HepG2 (cell line): ENCODE data around the gene PLXDC2. TPM values are rescaled to one million over a fixed set of nuclear protein-coding genes. Genes with fewer than 3 reads are reported as not detected.

Experiments used
- ATAC-seq: fragments of 200-7000 bp; cut with Tn5 transposase; 3 replicates; pipeline ENCODE4 v1.9.1; 2020; ENCODE audit warnings: mild to moderate bottlenecking, moderate library complexity
- BruUV-seq: library from RNA; stranded (reverse); fragments of 400-500 nt; replicated peaks from 2 replicates; lab custom pipeline; 2021; lab: Mats Ljungman, UMichigan
- CTCF ChIA-PET: fragments of 300-600 bp; formaldehyde crosslinking; extraction: SDS; loops from one replicate; lab custom pipeline; 2021; ENCODE audit warnings: low total read pairs, inconsistent platforms, low intra/inter-chr PET ratio; lab: Yijun Ruan, JAX
- POLR2A ChIA-PET: fragments of 350-600 bp; sonication (Branson Sonifier 250); formaldehyde crosslinking; loops from one replicate; lab custom pipeline; 2020; ENCODE audit warnings: antibody characterized with exemption, inconsistent platforms; lab: Yijun Ruan, JAX
- DNase-seq: peaks from one replicate; pipeline ENCODE4 v3.0.0-alpha.2; 2015; ENCODE audit warnings: low spot score
- FAIRE-seq: peaks from 3 replicates; lab custom pipeline; 2011; peaks lifted over from hg19 to GRCh38; lab: Jason Lieb, UNC
- H2AFZ ChIP-seq: one replicate; pipeline ENCODE4 v1.6.1; 2011; ENCODE audit warnings: low read length, inconsistent platforms
- H3K27ac ChIP-seq: fragments of 300-600 bp; 3 replicates; pipeline ENCODE4 v1.8.0; 2011; ENCODE audit warnings: mixed run types, mild to moderate bottlenecking, mixed read lengths, low read length, inconsistent platforms; ENCODE audit not compliant: insufficient read depth; ENCODE audit errors: extremely low read length
- H3K27me3 ChIP-seq, 2 experiments: fragments of 200-600 bp in 1 of 2; 2 replicates in 1 of 2; 3 replicates in 1 of 2; pipeline versions ENCODE4 v1.6.0 to v1.8.0; 2011; ENCODE audit warnings: low read length in 2 of 2, mild to moderate bottlenecking in 2 of 2, moderate library complexity in 2 of 2, inconsistent platforms in 1 of 2; ENCODE audit not compliant: insufficient read depth in 2 of 2, control insufficient read depth in 1 of 2
- H3K36me3 ChIP-seq, 2 experiments: fragments of 200-600 bp in 1 of 2; replicated peaks in 1 of 2; 2 replicates in 1 of 2; 3 replicates in 1 of 2; pipeline versions ENCODE4 v1.5.1 to v1.8.0; 2011; ENCODE audit warnings: low read length in 2 of 2, inconsistent platforms in 1 of 2; ENCODE audit not compliant: insufficient read depth in 2 of 2, control insufficient read depth in 1 of 2
- H3K4me1 ChIP-seq: 2 replicates; pipeline ENCODE4 v1.5.1; 2012; ENCODE audit warnings: low read length, inconsistent platforms; ENCODE audit not compliant: insufficient read depth
- H3K4me2 ChIP-seq: 2 replicates; pipeline ENCODE4 v1.6.0; 2011; ENCODE audit warnings: low read depth, low read length, inconsistent platforms
- H3K4me3 ChIP-seq, 3 experiments: fragments of 200-600 bp in 1 of 3; sonication (generic), shearing (Covaris generic) in 1 of 3; replicated peaks in 1 of 3; 2 replicates each; pipeline ENCODE4 v1.5.1; 2011 to 2016; ENCODE audit warnings: low read length in 3 of 3, inconsistent platforms in 2 of 3, low read depth in 2 of 3, mild to moderate bottlenecking in 2 of 3, control low read depth in 1 of 3, mixed read lengths in 1 of 3; ENCODE audit not compliant: insufficient read depth in 1 of 3
- H3K79me2 ChIP-seq: one replicate; pipeline ENCODE4 v1.6.1; 2011; ENCODE audit warnings: low read length, inconsistent platforms; ENCODE audit not compliant: insufficient read depth
- H3K9ac ChIP-seq: 2 replicates; pipeline ENCODE4 v1.6.0; 2011; ENCODE audit warnings: mild to moderate bottlenecking, low read depth, low read length, inconsistent platforms; ENCODE audit not compliant: insufficient read depth
- H3K9me3 ChIP-seq: 2 replicates; pipeline ENCODE4 v1.5.1; 2012; ENCODE audit warnings: mild to moderate bottlenecking, low read length
- H4K20me1 ChIP-seq: 2 replicates; pipeline ENCODE4 v1.6.0; 2011; ENCODE audit warnings: inconsistent platforms, mild to moderate bottlenecking, low read length, moderate library complexity; ENCODE audit not compliant: insufficient read depth
- HES4 ChIP-seq: sonication (generic); formaldehyde crosslinking; IDR thresholded peaks from 2 replicates; pipeline ENCODE4 v1.9.0; 2021; ENCODE audit warnings: mild to moderate bottlenecking, missing genetic modification reagents, borderline replicate concordance
- IRX3 ChIP-seq: sonication (generic); formaldehyde crosslinking; IDR thresholded peaks from 2 replicates; pipeline ENCODE4 v1.8.1; 2023; ENCODE audit warnings: mild to moderate bottlenecking, low read depth, missing genetic modification reagents, borderline replicate concordance
- MAZ ChIP-seq, 2 experiments: sonication (generic) in 1 of 2; formaldehyde crosslinking in 1 of 2; IDR thresholded peaks; 2 replicates each; pipeline versions ENCODE4 v1.5.0 to v1.6.1; 2012 to 2020; ENCODE audit warnings: low read depth in 2 of 2, mild to moderate bottlenecking in 2 of 2, borderline replicate concordance in 1 of 2, improper control_type of control experiment in 1 of 2, low read length in 1 of 2, missing genetic modification reagents in 1 of 2, moderate library complexity in 1 of 2
- RARA ChIP-seq: IDR thresholded peaks from 2 replicates; pipeline ENCODE4 v1.6.1; 2016; ENCODE audit warnings: missing genetic modification reagents, missing compliant biosample characterization
- ZBTB42 ChIP-seq: sonication (generic); formaldehyde crosslinking; IDR thresholded peaks from 2 replicates; pipeline ENCODE4 v1.5.0; 2020; ENCODE audit warnings: mild to moderate bottlenecking, missing genetic modification reagents
- ZNF430 ChIP-seq: sonication (generic); formaldehyde crosslinking; IDR thresholded peaks from 2 replicates; pipeline ENCODE4 v1.9.0; 2021; ENCODE audit warnings: mild to moderate bottlenecking, missing genetic modification reagents
- WGBS: methylation state at CpG from one replicate; pipeline ENCODE4 v1.1.6; 2017; ENCODE audit warnings: low lambda C conversion rate; 5-methylcytosine and 5-hydroxymethylcytosine counted together
- in situ Hi-C: cut with HindIII; loops from 2 replicates; pipeline ENCODE4 v1.10.0; 2017; ENCODE audit warnings: low pct_unique_long_range_greater_than_20kb; ENCODE audit not compliant: extremely low pct_ligation_motif_present
- intact Hi-C: fragments of 100-400 bp; cut with micrococcal nuclease; formaldehyde crosslinking; loops from one replicate; pipeline ENCODE4 v1.10.0; 2022; ENCODE audit not compliant: unreplicated experiment
- polyA plus RNA-seq, 8 experiments: library from polyadenylated mRNA; depleted of rRNA in 3 of 8; stranded (reverse) in 7 of 8; unstranded in 1 of 8; fragments of >200 nt; fragmentation: Illumina TruSeq in 4 of 8; extraction: Trizol in 4 of 8; gene quantifications; 2 replicates each; pipeline versions ENCODE4 v1.2.1 to v1.2.3, GENCODE V29; 2011 to 2016; ENCODE audit warnings: low read depth in 4 of 8, missing spikeins in 1 of 8, mixed read lengths in 1 of 8; ENCODE audit not compliant: insufficient read depth in 1 of 8
- total RNA-seq, 5 experiments: library from RNA; depleted of rRNA; stranded (reverse); fragments of >200 nt; fragmentation: Illumina TruSeq; extraction: Trizol; gene quantifications; 2 replicates each; pipeline ENCODE4 v1.2.3, GENCODE V29; 2016; ENCODE audit warnings: low read depth in 1 of 5
- TF ChIP-seq, protein P1 (sequence below): IDR thresholded peaks from 2 replicates; pipeline ENCODE4 v1.6.1; 2012; ENCODE audit warnings: low read length, improper control_type of control experiment
- TF ChIP-seq, protein P2 (sequence below): sonication (generic); formaldehyde crosslinking; IDR thresholded peaks from 2 replicates; pipeline ENCODE4 v1.4.0; 2020; ENCODE audit warnings: missing genetic modification reagents
- TF ChIP-seq, protein P3 (sequence below), 2 experiments: sonication (generic) in 1 of 2; formaldehyde crosslinking in 1 of 2; IDR thresholded peaks; 2 replicates each; pipeline versions ENCODE4 v1.6.1 to v1.9.0; 2014 to 2022; ENCODE audit warnings: antibody characterized with exemption in 1 of 2, borderline replicate concordance in 1 of 2, inconsistent platforms in 1 of 2, low read depth in 1 of 2, missing genetic modification reagents in 1 of 2

Gene PLXDC2
- total and polyA plus RNA-seq, 2 of the 13 experiments (the other 11 are each of a cell fraction or from before 2014, with no cell fraction given) = 2.1 to 2.4 TPM

DNA sequence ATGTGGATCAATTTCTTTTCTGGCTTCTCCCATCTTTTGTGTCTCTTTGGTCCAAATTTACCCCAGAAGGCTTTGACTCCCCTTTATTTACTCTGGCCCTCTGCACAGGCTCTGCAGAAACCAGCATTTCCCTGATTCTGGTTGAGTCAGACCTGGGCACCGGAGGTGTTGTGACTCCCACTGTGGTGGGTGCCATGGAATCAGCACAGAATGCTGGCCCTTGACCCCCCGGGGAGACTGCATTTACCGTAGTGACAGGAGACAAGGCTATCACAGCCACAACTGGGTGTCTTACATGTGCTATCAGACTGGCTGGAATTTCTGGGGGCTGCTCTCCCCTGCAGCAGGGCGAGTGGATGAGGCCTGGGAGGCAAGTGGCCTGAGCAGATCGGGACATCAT, 37.6 kb downstream of the PLXDC2 start:
- H3K27me3 ChIP-seq = no peaks in the 10 kb centered on the region
- BruUV-seq = no TSS peak
- 35% methylated on average over 5 of the region's 5 CpGs for WGBS
- TF ChIP-seq MAZ (IDR thresholded peaks at IDR 0.05; ENCODE audit: borderline replicate concordance, low read depth, low read length) = no peak
- TF ChIP-seq MAZ (CRISPR knock-in tag; IDR thresholded peaks at IDR 0.05; ENCODE audit: low read depth) = no peak
- no peak for TF ChIP-seq ZBTB42 (CRISPR knock-in tag)
- TF ChIP-seq ZNF430 (CRISPR knock-in tag) = no peak
- TF ChIP-seq, protein P1, sequence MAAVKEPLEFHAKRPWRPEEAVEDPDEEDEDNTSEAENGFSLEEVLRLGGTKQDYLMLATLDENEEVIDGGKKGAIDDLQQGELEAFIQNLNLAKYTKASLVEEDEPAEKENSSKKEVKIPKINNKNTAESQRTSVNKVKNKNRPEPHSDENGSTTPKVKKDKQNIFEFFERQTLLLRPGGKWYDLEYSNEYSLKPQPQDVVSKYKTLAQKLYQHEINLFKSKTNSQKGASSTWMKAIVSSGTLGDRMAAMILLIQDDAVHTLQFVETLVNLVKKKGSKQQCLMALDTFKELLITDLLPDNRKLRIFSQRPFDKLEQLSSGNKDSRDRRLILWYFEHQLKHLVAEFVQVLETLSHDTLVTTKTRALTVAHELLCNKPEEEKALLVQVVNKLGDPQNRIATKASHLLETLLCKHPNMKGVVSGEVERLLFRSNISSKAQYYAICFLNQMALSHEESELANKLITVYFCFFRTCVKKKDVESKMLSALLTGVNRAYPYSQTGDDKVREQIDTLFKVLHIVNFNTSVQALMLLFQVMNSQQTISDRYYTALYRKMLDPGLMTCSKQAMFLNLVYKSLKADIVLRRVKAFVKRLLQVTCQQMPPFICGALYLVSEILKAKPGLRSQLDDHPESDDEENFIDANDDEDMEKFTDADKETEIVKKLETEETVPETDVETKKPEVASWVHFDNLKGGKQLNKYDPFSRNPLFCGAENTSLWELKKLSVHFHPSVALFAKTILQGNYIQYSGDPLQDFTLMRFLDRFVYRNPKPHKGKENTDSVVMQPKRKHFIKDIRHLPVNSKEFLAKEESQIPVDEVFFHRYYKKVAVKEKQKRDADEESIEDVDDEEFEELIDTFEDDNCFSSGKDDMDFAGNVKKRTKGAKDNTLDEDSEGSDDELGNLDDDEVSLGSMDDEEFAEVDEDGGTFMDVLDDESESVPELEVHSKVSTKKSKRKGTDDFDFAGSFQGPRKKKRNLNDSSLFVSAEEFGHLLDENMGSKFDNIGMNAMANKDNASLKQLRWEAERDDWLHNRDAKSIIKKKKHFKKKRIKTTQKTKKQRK = no peak
- no peak for TF ChIP-seq RARA (CRISPR knock-in tag)
- TF ChIP-seq, protein P2, sequence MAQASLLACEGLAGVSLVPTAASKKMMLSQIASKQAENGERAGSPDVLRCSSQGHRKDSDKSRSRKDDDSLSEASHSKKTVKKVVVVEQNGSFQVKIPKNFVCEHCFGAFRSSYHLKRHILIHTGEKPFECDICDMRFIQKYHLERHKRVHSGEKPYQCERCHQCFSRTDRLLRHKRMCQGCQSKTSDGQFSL = no peak
- TF ChIP-seq, protein P3, sequence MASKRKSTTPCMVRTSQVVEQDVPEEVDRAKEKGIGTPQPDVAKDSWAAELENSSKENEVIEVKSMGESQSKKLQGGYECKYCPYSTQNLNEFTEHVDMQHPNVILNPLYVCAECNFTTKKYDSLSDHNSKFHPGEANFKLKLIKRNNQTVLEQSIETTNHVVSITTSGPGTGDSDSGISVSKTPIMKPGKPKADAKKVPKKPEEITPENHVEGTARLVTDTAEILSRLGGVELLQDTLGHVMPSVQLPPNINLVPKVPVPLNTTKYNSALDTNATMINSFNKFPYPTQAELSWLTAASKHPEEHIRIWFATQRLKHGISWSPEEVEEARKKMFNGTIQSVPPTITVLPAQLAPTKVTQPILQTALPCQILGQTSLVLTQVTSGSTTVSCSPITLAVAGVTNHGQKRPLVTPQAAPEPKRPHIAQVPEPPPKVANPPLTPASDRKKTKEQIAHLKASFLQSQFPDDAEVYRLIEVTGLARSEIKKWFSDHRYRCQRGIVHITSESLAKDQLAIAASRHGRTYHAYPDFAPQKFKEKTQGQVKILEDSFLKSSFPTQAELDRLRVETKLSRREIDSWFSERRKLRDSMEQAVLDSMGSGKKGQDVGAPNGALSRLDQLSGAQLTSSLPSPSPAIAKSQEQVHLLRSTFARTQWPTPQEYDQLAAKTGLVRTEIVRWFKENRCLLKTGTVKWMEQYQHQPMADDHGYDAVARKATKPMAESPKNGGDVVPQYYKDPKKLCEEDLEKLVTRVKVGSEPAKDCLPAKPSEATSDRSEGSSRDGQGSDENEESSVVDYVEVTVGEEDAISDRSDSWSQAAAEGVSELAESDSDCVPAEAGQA (IDR thresholded peaks at IDR 0.05; ENCODE audit: low read depth) = no peak
- TF ChIP-seq, protein P3 (CRISPR knock-in tag; IDR thresholded peaks at IDR 0.05; ENCODE audit: borderline replicate concordance) = no peak
- TF ChIP-seq HES4 (CRISPR knock-in tag) = no peak
- TF ChIP-seq IRX3 (CRISPR knock-in tag) = no peak
- TF ChIP-seq, all 625 proteins: peak for 0
- H3K9me3 ChIP-seq = no peaks in the 10 kb centered on the region
- ATAC-seq = no peak
- no peak overlapping the region for H3K27ac ChIP-seq
- no peak overlapping the region for H3K4me3 ChIP-seq
- no peaks in the 10 kb centered on the region for H3K4me1 ChIP-seq
- no peaks in the 10 kb centered on the region for H4K20me1 ChIP-seq
- in situ Hi-C loops = no loop called here
- H3K4me2 ChIP-seq = no peak overlapping the region
- ChIA-PET CTCF (no interaction called here), POLR2A (no interaction called here)
- no peaks in the 10 kb centered on the region for H3K79me2 ChIP-seq
- no peak for FAIRE-seq
- no peak for DNase-seq
- intact Hi-C loops = no loop called here
- H3K9ac ChIP-seq = no peak overlapping the region
- no peak overlapping the region for H2AFZ ChIP-seq
- no peaks in the 10 kb centered on the region for H3K36me3 ChIP-seq
